Subcutaneous adipose tissue (tissue), 4 donors: ENCODE measurements around the gene CBY2. TPM values are rescaled to one million over a fixed set of nuclear protein-coding genes. Genes with fewer than 3 reads are reported as not detected.

Experiments used
- CTCF ChIP-seq: fragments of 450-650 bp; IDR thresholded peaks from one replicate; pipeline ENCODE4 v1.5.1; 2016; ENCODE audit warnings: low read depth, mild to moderate bottlenecking, control low read depth, antibody characterized with exemption, moderate library complexity
- total RNA-seq, 4 donors: library from RNA; depleted of rRNA; stranded (reverse); fragments of >200 nt; gene quantifications; one replicate each; pipeline ENCODE4 v1.1.0, GENCODE V29; 2016

CBY2 gene
- total RNA-seq, 4 donors from 2014 or later: not detected

GRCh38 chr13:45731455-45731854 lies 29.3 kb downstream of the CBY2 start:
- no peak for TF ChIP-seq CTCF

GRCh38 chr13:45732916-45733315 lies 30.8 kb downstream of the CBY2 start:
- no peak for TF ChIP-seq CTCF

GRCh38 chr13:45733361-45733760 lies 31.2 kb downstream of the CBY2 start:
- TF ChIP-seq CTCF: no peak

GRCh38 chr13:45737571-45738017 lies 35.5 kb downstream of the CBY2 start:
- TF ChIP-seq CTCF: no peak

- TF ChIP-seq CTCF: no peak
These were observed 40.9 kb downstream of the CBY2 start for GRCh38 chr13:45742985-45743384.

GRCh38 chr13:45744979-45745378 lies 42.9 kb downstream of the CBY2 start:
- no peak for TF ChIP-seq CTCF

- no peak for TF ChIP-seq CTCF
These were observed 45.0 kb downstream of the CBY2 start for GRCh38 chr13:45747071-45747470.
